Thyroid gland (tissue), 4 donors: ENCODE data around the gene MICALL1. TPM values are rescaled to one million over a fixed set of nuclear protein-coding genes. Genes with fewer than 3 reads are reported as not detected.

ENCODE experiments used
- DNase-seq, 2 donors: peaks; one replicate each; pipeline ENCODE4 v3.0.0-alpha.2; 2019
- H3K27ac ChIP-seq, 3 donors: fragments of 200-600 bp; sonication (generic); 1 replicate in 2 of 3; 2 replicates in 1 of 3; pipeline ENCODE4 v1.5.1; 2016 to 2019; ENCODE audit warnings: mild to moderate bottlenecking in 1 of 3, moderate library complexity in 1 of 3
- H3K27me3 ChIP-seq: fragments of 200-600 bp; sonication (generic); one replicate; pipeline ENCODE4 v1.5.1; 2019
- H3K36me3 ChIP-seq, 2 donors: fragments of 200-600 bp; sonication (generic); one replicate each; pipeline ENCODE4 v1.5.1; 2016 to 2019
- H3K4me1 ChIP-seq, 2 donors: fragments of 200-600 bp; sonication (generic); one replicate each; pipeline ENCODE4 v1.5.1; 2017 to 2019
- H3K4me3 ChIP-seq, 3 donors: fragments of 200-600 bp; sonication (generic); replicated peaks in 1 of 3; 1 replicate in 2 of 3; 2 replicates in 1 of 3; pipeline ENCODE4 v1.5.1; 2016; ENCODE audit warnings: mild to moderate bottlenecking in 1 of 3
- H3K9me3 ChIP-seq: fragments of 200-600 bp; sonication (generic); one replicate; pipeline ENCODE4 v1.5.1; 2017
- CTCF ChIP-seq, 6 experiments: fragments of 200-600 bp in 3 of 6; fragments of 450-650 bp in 3 of 6; sonication (generic) in 3 of 6; IDR thresholded peaks; one replicate each; pipeline ENCODE4 v1.5.1; 2016 to 2019; ENCODE audit warnings: antibody characterized with exemption in 6 of 6, mild to moderate bottlenecking in 2 of 6, inconsistent platforms in 1 of 6, moderate library complexity in 1 of 6
- POLR2A ChIP-seq, 2 donors: fragments of 450-650 bp; IDR thresholded peaks; one replicate each; pipeline ENCODE4 v1.6.1; 2017; ENCODE audit warnings: antibody characterized with exemption in 2 of 2, mild to moderate bottlenecking in 2 of 2, moderate library complexity in 1 of 2
- WGBS, 2 donors: methylation state at CpG; one replicate each; pipeline ENCODE4 v1.1.5; 2017; 5-methylcytosine and 5-hydroxymethylcytosine counted together
- intact Hi-C: fragments of 100-400 bp; cut with DNase I; formaldehyde crosslinking; loops from one replicate; pipeline ENCODE4 v1.15.1; 2023
- total RNA-seq, 4 donors: library from RNA; depleted of rRNA; stranded (reverse); fragments of >200 nt; gene quantifications; one replicate each; pipeline ENCODE4 v1.2.3, GENCODE V29; 2016

Gene MICALL1, protein sequence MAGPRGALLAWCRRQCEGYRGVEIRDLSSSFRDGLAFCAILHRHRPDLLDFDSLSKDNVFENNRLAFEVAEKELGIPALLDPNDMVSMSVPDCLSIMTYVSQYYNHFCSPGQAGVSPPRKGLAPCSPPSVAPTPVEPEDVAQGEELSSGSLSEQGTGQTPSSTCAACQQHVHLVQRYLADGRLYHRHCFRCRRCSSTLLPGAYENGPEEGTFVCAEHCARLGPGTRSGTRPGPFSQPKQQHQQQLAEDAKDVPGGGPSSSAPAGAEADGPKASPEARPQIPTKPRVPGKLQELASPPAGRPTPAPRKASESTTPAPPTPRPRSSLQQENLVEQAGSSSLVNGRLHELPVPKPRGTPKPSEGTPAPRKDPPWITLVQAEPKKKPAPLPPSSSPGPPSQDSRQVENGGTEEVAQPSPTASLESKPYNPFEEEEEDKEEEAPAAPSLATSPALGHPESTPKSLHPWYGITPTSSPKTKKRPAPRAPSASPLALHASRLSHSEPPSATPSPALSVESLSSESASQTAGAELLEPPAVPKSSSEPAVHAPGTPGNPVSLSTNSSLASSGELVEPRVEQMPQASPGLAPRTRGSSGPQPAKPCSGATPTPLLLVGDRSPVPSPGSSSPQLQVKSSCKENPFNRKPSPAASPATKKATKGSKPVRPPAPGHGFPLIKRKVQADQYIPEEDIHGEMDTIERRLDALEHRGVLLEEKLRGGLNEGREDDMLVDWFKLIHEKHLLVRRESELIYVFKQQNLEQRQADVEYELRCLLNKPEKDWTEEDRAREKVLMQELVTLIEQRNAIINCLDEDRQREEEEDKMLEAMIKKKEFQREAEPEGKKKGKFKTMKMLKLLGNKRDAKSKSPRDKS
- total RNA-seq = 10 to 100 TPM; 22.2 to 48.3 (median 30.8) TPM

GRCh38 chr22:37905534-37906363, at the start of gene MICALL1:
MICALL1 (plus strand) TSS chr22:37906297; CDS start chr22:37906423, 126 bp downstream.
- WGBS, 2 donors = 12 to 38% methylated on average over 14 to 31 of the region's 90 CpGs
- no peaks in the 10 kb centered on the region for H3K27me3 ChIP-seq
- peak; percentile 81 to 82 for DNase-seq
- peak within 1 kb of the TSS; percentile 11 to 69 (median 65) for H3K4me3 ChIP-seq
- TF ChIP-seq CTCF (IDR thresholded peaks at IDR 0.05) (peak in 3 of 6 experiments; percentile 36 to 51 (median 50)), POLR2A (IDR thresholded peaks at IDR 0.05) (peak in 1 of 2 donors; percentile 70)
- peak within 1 kb of the TSS; percentile 53 to 79 (median 65) for H3K27ac ChIP-seq
- peaks cover 14 to 26% of the 10 kb centered on the region in 2 donors for H3K4me1 ChIP-seq
- H3K36me3 ChIP-seq = no peaks in the 10 kb centered on the region
- no peaks in the 10 kb centered on the region for H3K9me3 ChIP-seq
- intact Hi-C loops = no loop called here

GRCh38 chr22:37860796-37861421, 45.2 kb upstream of the MICALL1 start:
- WGBS, 2 donors = 44 to 45% methylated on average over 7 of the region's 7 CpGs
- no peak for TF ChIP-seq CTCF (IDR thresholded peaks at IDR 0.05)
- no peak for TF ChIP-seq POLR2A (IDR thresholded peaks at IDR 0.05)
- DNase-seq = peak; percentile 79 to 85

DNA sequence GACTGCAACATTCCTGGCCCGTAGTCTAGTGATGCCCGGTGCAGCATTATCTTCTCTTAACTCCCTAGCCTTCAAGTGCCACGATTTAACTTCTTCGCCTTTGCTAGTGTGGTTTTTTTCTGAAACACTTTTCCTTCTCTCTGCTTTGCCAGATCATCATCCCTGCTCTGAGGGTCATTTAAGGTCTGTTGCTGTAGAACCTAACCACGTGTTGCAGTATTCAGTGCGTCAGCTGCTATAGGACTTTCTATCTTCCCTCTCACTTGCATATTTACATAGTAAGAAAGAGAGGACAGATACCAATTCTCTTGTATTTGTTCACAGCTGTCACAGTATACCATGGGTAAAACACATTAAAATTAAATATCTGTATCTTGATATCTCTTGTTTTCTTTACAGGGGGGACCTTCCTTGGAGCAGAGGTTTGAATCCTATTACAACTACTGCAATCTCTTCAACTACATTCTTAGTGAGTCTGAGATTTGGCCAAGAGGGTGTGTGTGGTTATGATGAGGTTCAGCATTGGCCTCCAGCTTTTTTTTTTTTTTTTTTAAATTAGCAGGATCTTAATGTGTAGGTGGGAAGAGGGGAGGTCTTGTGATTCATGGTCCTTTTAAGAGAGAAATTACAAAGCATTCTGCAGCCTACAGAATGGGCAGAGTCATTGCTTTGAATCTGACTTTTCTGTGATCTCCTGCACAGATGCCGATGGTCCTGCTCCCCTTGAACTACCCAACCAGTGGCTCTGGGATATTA, 43.3 kb upstream of the MICALL1 start:
- Histone ChIP-seq H3K36me3 (peaks cover 19 to 30% of the 10 kb centered on the region in 2 donors), H3K27ac (peak overlapping the region in 1 of 3 donors; percentile 4)
- 82 to 84% methylated on average over 7 of the region's 7 CpGs for WGBS, 2 donors

More at GRCh38 chr22:37860796-37861421, 45.2 kb upstream of the MICALL1 start:
- Histone ChIP-seq H3K9me3 (no peaks in the 10 kb centered on the region), H3K4me3 (no peak overlapping the region), H3K27me3 (no peaks in the 10 kb centered on the region), H3K4me1 (peaks cover 29 to 61% of the 10 kb centered on the region in 2 donors), H3K27ac (peak overlapping the region; percentile 42 to 70 (median 69)), H3K36me3 (peaks cover 31 to 38% of the 10 kb centered on the region in 2 donors)
- intact Hi-C loops = loop anchor here (5.0 kb wide), 1 partner anchor 44 kb away; no protein-coding TSS in a partner anchor

More for the DNA sequence above, 43.3 kb upstream of the MICALL1 start:
- no peaks in the 10 kb centered on the region for H3K27me3 ChIP-seq
- no peak for DNase-seq
- intact Hi-C loops = loop anchor here (5.0 kb wide), 1 partner anchor 45 kb away; no protein-coding TSS in a partner anchor
- no peak overlapping the region for H3K4me3 ChIP-seq
- TF ChIP-seq CTCF (IDR thresholded peaks at IDR 0.05) (no peak), POLR2A (IDR thresholded peaks at IDR 0.05) (no peak)
- H3K9me3 ChIP-seq = no peaks in the 10 kb centered on the region
- H3K4me1 ChIP-seq = peaks cover 36 to 75% of the 10 kb centered on the region in 2 donors
